ENCODE results near the gene POMZP3.
"Not testable (repeated sequence)": the region's sequence is repeated elsewhere in the genome, so short reads cannot be mapped to it uniquely, and the experiment has no call there.

The POMZP3 gene

GRCh38 chr7:76626989-76627642, at the start of gene POMZP3:
Gene POMZP3, minus strand, starts transcription at chr7:76627279. Its CDS starts 1,215 bp downstream, at chr7:76626064.
- DNase-seq, result peak; percentile 44

GRCh38 chr7:76675783-76676182, 48.7 kb upstream of the POMZP3 start:
- not testable (repeated sequence) for DNase-seq

DNA sequence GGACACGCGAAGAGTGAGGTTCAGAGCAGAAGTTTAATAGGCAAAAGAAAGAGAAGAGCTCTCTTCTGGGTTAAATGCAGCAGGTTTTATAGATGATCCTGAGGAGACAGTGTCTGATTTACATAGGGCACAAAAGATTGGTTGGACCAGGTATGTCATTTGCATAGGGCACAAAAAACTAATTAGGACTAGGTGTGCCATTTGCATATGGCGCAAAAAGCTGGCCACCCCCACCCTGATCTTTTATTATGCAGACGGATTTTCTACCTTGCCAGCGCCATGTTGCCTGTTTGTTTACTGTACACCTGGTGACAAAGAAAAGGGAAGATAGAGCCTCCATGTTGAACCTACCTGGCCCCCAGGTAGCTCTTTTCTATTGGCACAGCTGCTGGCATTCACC, 46.3 kb upstream of the POMZP3 start:
- not testable (repeated sequence) for DNase-seq

DNA sequence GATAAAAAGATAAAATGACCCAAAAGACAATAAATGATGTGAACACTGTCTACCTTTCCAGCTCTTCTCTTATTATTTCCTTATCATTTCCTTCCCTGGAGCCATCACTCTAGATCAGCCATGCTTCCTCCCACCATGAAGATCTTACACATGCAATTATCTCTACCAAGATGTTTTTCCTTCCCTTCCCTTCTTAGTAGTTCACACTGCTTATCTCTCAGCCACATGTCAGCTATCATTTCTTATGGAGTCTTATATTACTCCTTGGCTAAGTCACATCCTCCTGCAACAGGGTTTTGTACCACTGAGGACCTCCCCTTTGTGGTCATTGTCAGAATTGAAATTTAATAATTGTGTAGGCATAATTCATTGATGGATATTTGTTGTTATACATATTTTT, 32.1 kb upstream of the POMZP3 start:
- DNase-seq, result not testable (repeated sequence)

GRCh38 chr7:76656425-76656824, 29.3 kb upstream of the POMZP3 start:
- DNase-seq, result not testable (repeated sequence)

DNA sequence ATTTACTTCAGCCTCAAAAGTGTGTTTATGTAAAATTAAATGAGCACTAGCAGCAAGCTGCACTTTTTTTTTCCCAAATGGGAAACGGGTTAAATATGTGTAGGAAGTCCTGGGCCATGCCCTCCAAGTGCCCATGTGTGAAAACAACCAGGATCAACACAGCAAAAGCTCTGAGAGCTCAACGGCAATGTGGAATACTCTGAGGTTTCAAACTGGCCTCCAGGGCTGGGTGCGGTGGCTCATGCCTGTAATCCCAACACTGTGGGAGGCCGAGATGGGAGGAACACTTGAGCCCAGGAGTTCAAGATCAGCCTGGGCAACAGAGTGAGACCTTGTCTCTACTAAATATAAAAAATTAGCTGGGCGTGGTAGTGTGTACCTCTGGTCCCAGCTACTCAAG, 15.5 kb upstream of the POMZP3 start:
- not testable (repeated sequence) for DNase-seq

- peak; percentile 30 for DNase-seq
Measured at GRCh38 chr7:76637061-76637691, 10.1 kb upstream of the POMZP3 start.

GRCh38 chr7:76626581-76626980, 498 bp downstream of the POMZP3 start:
- DNase-seq, result peak; percentile 21

- not testable (repeated sequence) for DNase-seq
Measured at GRCh38 chr7:76619439-76620190, 7.5 kb downstream of the POMZP3 start.

DNA sequence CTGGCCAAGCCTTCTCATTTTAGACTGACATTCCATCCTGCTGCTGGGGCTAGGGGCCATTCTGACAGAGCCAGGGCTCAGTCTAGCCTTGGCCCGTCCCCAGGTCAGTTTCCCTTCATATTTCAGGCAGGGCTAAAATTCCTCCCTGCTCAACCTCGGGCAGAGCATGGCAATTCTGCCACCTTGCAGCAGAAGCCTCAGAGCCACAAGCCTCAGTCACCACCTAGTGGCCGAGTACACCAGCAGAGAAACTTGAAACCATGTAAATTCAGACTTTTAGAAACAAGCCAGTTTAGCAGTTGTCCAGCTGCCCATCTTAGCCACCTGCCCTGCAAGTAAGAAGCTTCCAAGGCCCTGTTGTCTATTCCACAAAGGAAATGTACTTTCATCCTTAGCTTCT, 13.3 kb downstream of the POMZP3 start:
- peak; percentile 14 for DNase-seq

- DNase-seq, result not testable (repeated sequence)
Measured at GRCh38 chr7:76612232-76612631, 14.8 kb downstream of the POMZP3 start.

DNA sequence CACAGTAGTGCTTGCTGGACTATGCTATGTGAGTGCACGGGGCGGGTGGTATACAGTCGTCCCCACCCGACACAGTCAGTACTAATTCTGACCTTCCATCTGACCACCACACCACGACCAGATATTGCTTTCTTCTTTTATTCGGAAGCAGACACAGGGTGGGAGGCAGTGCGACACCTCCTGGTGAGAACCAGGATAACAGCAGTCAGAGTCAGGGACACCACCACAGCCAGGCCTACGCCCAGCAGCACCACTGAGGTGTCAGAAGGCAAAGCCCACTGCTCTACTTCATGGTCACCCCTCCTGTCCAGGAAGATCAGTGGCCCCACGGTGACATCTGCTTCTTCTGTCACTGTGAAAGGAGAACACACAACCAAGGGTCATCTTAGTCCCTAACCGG, 17.2 kb downstream of the POMZP3 start:
- DNase-seq, result not testable (repeated sequence)

DNA sequence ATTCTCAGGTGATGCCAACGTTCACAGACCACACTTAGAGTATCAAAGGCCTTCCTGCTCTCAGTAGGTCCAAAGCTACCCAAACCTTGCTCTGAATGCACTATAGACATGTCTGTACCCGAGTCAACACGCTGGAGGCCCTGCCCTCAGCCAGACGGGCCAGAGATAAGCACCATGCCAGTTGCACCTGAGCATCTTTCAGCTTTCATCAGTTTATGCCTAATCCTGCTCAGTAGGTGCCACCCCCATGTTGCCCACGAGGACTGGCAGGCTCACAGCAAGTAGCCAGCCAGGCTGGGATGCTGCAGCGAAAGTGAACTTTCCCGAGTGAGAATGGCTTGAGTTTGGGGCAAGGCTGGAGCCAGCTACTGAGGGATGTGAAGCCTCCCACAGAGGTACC, 18.6 kb downstream of the POMZP3 start:
- not testable (repeated sequence) for DNase-seq

DNA sequence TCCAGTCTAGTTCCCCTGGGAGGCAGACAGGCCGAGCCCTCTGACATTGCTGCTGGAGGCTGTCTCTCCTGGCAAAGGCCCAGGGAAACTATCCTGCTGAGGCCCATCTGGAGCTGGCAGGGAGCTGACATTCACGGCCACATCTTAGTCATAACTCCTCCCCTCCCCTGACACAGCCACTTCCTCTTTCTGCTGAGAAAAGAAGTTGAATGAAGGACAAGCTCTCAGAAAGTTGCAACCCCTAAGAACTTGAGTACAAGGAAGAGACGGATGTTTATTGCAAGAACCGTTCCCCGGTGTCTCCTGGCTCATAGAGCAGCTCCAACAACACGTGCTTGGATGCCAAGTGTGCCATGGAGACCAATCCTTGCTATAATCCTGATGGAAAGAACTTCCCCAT, 21.1 kb downstream of the POMZP3 start:
- peak; percentile 47 for DNase-seq

GRCh38 chr7:76600650-76601049, 26.4 kb downstream of the POMZP3 start:
- not testable (repeated sequence) for DNase-seq

DNA sequence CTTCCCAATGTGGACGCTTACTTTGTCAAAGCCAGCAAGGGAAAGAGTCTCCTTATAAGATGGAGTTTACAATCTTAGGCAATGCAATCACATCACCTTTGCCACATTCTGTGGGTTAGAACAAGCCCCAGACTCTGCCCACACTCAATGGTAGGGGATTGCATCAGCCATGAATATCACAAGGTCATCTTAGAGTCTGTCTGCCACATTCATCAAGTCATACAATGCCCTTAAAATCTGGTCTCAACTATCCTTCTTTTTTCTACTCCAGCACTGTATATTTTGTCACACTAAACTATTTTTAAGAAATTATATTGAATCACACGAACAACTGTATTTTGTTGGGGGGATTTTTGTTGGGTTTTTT, 27.0 kb downstream of the POMZP3 start:
- DNase-seq, result not testable (repeated sequence)

- not testable (repeated sequence) for DNase-seq
Measured at GRCh38 chr7:76598590-76599264, 28.4 kb downstream of the POMZP3 start.

GRCh38 chr7:76597288-76597687, 29.8 kb downstream of the POMZP3 start:
- DNase-seq, result not testable (repeated sequence)

- DNase-seq, result not testable (repeated sequence)
Measured at GRCh38 chr7:76592694-76593093, 34.4 kb downstream of the POMZP3 start.

DNA sequence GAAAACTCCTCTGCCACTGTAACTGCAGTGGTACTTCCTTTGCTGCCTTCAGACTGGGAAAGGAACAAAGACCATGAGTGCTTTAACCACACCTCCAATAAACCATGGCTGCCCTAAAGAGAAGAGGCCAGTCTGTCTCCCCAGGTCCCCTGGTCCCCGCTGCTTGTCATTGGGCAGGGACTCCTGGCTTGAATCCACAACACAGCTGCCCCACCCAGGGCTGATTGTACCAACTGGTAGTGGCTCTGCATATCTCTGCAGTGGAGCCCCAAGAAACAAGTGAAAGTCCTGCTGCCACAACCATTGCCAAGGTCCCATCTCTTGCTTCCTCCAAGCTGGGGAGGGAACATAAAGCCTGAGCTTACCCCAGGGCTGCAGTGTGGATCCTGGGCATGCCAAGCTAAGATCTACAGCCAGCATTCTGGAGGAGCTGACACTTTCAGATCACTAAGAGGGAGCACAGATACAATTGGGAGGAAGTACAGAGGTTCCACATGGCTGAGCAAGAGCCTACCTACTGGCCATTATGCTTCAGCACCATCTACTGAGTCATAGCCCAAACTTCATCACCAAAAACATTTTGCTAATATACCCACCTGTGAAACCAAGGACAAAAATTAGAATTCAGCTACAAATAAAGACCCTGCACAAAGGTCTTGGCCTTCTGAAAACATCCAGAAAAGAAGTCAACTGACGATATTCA, 35.3 kb downstream of the POMZP3 start:
- DNase-seq, result not testable (repeated sequence)

GRCh38 chr7:76591033-76591432, 36.0 kb downstream of the POMZP3 start:
- not testable (repeated sequence) for DNase-seq

GRCh38 chr7:76588586-76588985, 38.5 kb downstream of the POMZP3 start:
- DNase-seq, result not testable (repeated sequence)
